ENCODE results near the gene ASPG. TPM values are rescaled to one million over a fixed set of nuclear protein-coding genes. Genes with fewer than 3 reads are reported as not detected.
A peak's percentile ranks its signal among the peaks of the same experiment; 100 is the strongest.

Gene ASPG
- total and polyA plus RNA-seq, 4 donors = 0.50 to 1.6 (median 1.1) TPM

DNA sequence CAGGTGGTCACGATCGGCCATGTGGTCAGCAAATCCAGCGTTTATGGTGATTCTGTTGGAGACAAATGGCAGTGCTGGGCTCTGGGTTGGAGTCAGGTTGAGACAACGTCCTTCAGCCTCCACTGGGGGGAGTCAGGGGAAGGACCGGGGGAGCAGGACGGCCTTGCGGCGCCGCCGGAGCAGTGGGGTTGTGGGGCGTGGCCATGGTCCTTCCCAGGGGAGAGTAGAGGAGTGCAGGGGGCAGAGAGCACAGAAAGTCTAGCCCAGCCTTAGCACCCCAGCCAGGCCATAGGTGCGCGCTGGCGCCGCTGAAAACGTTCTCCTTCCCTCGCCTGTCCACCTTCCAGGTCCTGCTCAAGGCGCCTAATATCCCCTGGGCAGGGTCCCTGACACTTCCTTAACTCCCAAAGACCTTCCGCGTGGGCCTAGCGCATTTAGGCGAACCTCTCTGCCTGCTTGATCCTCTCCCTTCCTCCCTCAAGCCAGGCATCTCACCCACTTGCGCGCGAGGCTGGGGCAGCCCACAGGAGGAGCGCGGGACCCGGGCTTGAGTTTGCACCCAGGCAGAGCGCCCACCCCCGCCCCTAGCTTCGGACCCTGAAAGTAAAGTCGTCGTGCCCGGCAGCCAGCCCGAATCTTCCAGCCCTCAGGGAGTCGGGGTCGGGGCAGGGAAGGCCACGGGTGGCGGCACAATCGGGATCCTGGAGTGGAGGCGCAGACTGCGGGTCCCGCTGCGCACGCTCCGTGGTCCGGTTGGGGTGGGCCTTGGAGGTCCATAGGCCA, 49.8 kb downstream of the ASPG start:
- H3K27ac ChIP-seq (ENCODE audit: low read depth, low read length) = no peak overlapping the region
- H3K27me3 ChIP-seq (ENCODE audit: control insufficient read depth, insufficient read depth, low read length) = peaks cover 54% of the 10 kb centered on the region
- 5% methylated on average over 47 of the region's 47 CpGs for WGBS (ENCODE audit: insufficient coverage)
- H3K9me3 ChIP-seq (ENCODE audit: control insufficient read depth, insufficient read depth, low read length) = no peaks in the 10 kb centered on the region
- DNase-seq (ENCODE audit: low read depth in 4 of 6, low spot score in 6 of 6) = peak in 2 of 6 donors; percentile 63 to 76
- H3K4me1 ChIP-seq (ENCODE audit: control insufficient read depth, insufficient read depth, low read length) = peaks cover 58% of the 10 kb centered on the region
- H3K36me3 ChIP-seq (ENCODE audit: control insufficient read depth, insufficient read depth, low read length) = peaks cover under 1% of the 10 kb centered on the region
- no peak overlapping the region for H3K4me3 ChIP-seq (ENCODE audit: low read depth, low read length)

DNA sequence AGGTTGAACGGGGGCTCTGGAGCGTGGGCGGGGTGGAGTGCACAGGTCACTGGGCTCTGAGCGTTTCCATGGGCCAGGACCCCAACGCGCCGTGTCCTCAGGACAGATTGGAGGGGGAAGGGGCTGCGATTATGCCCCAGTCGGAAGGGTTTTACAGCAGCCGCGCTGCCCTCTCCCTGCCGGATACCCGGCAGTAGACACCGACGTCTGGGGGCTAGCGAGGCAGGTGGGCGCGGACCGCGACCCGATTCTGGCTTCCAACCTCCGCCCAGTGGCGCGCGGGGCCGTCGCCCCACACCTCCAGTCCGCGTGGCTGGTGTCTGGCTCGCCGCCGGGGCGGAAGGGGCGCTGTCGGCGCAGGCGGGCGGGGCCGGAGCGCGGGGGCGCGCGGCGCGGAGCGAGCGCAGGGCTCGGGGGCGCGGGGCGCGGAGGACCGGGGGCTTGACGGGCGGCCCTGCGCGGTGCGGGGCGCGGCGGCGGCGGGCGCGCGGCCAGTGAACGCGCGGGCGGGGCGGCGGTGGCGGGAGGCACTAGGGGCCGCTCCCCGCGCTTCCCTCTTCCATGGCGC, 50.5 kb downstream of the ASPG start:
- DNase-seq (ENCODE audit: low read depth in 4 of 6, low spot score in 6 of 6) = peak in 2 of 6 donors; percentile 65 to 70
- no peaks in the 10 kb centered on the region for H3K9me3 ChIP-seq (ENCODE audit: control insufficient read depth, insufficient read depth, low read length)
- peaks cover 2% of the 10 kb centered on the region for H3K36me3 ChIP-seq (ENCODE audit: control insufficient read depth, insufficient read depth, low read length)
- no peak overlapping the region for H3K27ac ChIP-seq (ENCODE audit: low read depth, low read length)
- H3K4me1 ChIP-seq (ENCODE audit: control insufficient read depth, insufficient read depth, low read length) = peaks cover 60% of the 10 kb centered on the region
- WGBS (ENCODE audit: insufficient coverage) = under 1% methylated on average over 78 of the region's 78 CpGs
- H3K4me3 ChIP-seq (ENCODE audit: low read depth, low read length) = no peak overlapping the region
- H3K27me3 ChIP-seq (ENCODE audit: control insufficient read depth, insufficient read depth, low read length) = peaks cover 59% of the 10 kb centered on the region

DNA sequence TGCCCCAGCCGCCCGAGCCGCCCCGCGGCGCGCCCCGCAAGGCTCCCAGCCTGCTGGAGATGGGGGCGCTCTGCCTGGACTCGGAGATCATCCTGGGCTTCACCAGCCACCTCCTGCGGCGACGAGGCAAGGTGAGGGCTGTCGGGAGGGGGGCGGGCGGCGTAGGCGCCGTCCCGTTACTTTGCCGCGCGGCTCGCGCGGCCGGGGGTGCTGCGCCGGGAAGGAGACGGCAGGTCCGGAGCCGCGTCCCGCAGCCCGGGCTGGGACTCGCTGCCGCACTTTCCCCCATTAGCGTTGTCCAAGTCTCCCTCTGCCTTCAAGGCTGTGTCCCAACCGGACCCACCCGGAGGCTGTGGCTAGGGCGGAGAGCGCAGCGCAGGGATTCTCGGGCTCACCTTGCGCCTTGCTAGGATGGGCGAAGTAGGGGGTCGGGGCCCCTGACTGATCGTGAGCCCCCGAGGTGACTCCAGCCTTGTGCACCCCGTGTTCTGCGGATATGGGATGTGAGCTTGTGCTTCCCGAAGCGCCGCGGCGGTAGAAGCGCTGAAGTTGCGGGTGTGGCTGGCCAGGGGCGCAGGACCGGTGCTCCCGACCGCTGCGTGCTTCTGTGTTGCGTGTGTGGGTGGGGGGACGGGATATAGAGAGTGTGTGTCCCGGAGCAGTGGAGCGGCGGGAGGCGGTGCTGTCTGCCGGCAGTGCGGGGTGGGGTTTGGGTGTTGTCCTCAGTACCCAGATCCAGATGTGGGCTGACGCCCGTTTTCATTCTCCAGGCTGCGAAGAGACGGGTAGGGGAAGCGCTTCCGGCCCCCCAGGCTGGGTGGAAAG, 51.2 kb downstream of the ASPG start:
- WGBS (ENCODE audit: insufficient coverage) = 2% methylated on average over 76 of the region's 77 CpGs
- DNase-seq (ENCODE audit: low read depth in 4 of 6, low spot score in 6 of 6) = peak in 1 of 6 donors; percentile 24
- H3K27ac ChIP-seq (ENCODE audit: low read depth, low read length) = no peak overlapping the region
- H3K36me3 ChIP-seq (ENCODE audit: control insufficient read depth, insufficient read depth, low read length) = peaks cover 2% of the 10 kb centered on the region
- peaks cover 60% of the 10 kb centered on the region for H3K27me3 ChIP-seq (ENCODE audit: control insufficient read depth, insufficient read depth, low read length)
- H3K4me3 ChIP-seq (ENCODE audit: low read depth, low read length) = peak overlapping the region; percentile 7
- H3K9me3 ChIP-seq (ENCODE audit: control insufficient read depth, insufficient read depth, low read length) = no peaks in the 10 kb centered on the region
- peaks cover 56% of the 10 kb centered on the region for H3K4me1 ChIP-seq (ENCODE audit: control insufficient read depth, insufficient read depth, low read length)

DNA sequence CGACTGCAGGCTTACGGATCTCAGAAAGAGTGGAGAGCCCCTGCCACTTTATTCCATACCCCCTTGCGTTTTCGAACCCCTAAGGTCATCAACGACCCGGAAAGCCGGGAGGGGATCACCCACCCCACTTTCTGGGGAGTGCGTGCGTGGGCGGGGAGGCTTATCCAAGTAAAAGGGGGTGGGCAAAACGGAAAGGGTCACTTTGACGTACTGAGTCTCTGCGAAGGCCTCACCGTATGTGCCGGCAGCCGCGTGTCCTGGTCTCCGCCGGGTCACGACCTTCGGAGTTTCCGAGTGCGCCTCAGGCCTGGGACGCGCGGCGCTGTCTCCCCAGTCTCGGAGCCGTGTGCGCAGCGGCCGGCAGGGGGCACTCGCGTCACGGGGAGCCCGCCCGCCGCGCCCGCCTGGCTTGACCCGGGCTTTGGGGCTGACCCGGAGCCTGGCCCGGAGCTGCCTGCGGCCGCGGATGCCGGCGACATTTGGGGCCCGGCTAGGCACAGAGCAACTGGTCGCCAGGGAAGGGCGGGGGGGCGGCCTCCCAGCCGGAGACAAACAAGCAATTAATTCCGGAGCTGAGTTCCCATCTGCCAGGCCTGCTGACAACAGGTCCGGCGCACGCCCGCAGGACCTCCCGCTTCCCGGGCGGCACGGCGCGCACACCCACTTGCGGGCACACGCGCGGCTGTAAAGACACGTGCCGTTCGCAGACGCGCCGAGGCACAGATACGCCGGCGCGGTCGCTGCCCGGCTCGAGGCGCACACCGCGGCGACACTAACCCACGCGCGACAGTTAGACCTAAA, 52.0 kb downstream of the ASPG start:
- Histone ChIP-seq H3K36me3 (ENCODE audit: control insufficient read depth, insufficient read depth, low read length) (peaks cover 7% of the 10 kb centered on the region), H3K4me1 (ENCODE audit: control insufficient read depth, insufficient read depth, low read length) (peaks cover 56% of the 10 kb centered on the region), H3K4me3 (ENCODE audit: low read depth, low read length) (peak overlapping the region; percentile 36), H3K9me3 (ENCODE audit: control insufficient read depth, insufficient read depth, low read length) (no peaks in the 10 kb centered on the region), H3K27ac (ENCODE audit: low read depth, low read length) (no peak overlapping the region), H3K27me3 (ENCODE audit: control insufficient read depth, insufficient read depth, low read length) (peaks cover 64% of the 10 kb centered on the region)
- under 1% methylated on average over 83 of the region's 88 CpGs for WGBS (ENCODE audit: insufficient coverage)
- DNase-seq (ENCODE audit: low read depth in 4 of 6, low spot score in 6 of 6) = peak in 2 of 6 donors; percentile 69 to 80

- DNase-seq (ENCODE audit: low read depth in 4 of 6, low spot score in 6 of 6) = peak in 2 of 6 donors; percentile 62 to 88
- under 1% methylated on average over 77 of the region's 77 CpGs for WGBS (ENCODE audit: insufficient coverage)
- peaks cover 64% of the 10 kb centered on the region for H3K27me3 ChIP-seq (ENCODE audit: control insufficient read depth, insufficient read depth, low read length)
- H3K4me3 ChIP-seq (ENCODE audit: low read depth, low read length) = peak within 1 kb of the TSS; percentile 38
- no peaks in the 10 kb centered on the region for H3K9me3 ChIP-seq (ENCODE audit: control insufficient read depth, insufficient read depth, low read length)
- H3K4me1 ChIP-seq (ENCODE audit: control insufficient read depth, insufficient read depth, low read length) = peaks cover 59% of the 10 kb centered on the region
- peaks cover 7% of the 10 kb centered on the region for H3K36me3 ChIP-seq (ENCODE audit: control insufficient read depth, insufficient read depth, low read length)
- no peak within 1 kb of the TSS for H3K27ac ChIP-seq (ENCODE audit: low read depth, low read length)
Measured at GRCh38 chr14:104138098-104138717, 52.7 kb downstream of the ASPG start, which contains the start of gene KIF26A. KIF26A (plus strand) TSS chr14:104138587; CDS start chr14:104138723, 136 bp downstream.

DNA sequence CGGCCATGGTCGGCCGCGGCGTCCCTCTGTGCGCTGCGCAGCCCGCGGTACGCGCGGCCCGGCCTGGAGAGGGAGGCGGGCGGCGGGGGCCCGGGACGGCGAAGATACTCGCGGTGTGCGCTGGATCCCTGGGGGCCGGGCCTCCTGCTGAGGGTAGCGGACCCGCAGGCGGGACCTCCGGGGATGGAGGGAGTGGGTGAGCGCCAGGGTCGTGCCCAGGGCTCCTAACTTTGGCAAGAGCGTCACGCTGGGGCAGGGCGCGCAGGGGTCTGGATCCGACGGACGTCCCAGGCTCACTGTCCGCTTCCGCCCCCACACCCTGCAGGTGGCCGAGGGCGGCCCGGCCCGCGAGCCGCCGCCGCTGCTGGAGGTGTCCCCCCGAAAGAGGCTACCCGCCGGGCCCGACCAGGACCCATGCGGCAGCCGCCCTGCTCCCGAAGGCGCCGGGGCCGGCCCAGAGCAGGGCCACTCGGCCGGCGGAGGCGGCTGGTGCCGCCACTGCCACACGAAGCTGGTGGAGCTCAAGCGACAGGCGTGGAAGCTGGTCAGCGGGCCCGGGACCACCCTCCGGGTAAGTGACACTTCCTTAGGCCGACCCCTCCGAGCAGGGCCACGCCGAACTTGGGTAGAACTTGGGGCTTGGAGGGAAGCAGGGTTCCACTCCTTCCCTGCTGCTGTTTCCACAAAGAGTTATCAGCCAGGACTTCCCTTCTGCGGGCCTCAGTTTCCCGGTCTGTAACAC, 53.4 kb downstream of the ASPG start:
- under 1% methylated on average over 73 of the region's 73 CpGs for WGBS (ENCODE audit: insufficient coverage)
- peaks cover 60% of the 10 kb centered on the region for H3K27me3 ChIP-seq (ENCODE audit: control insufficient read depth, insufficient read depth, low read length)
- peaks cover 12% of the 10 kb centered on the region for H3K36me3 ChIP-seq (ENCODE audit: control insufficient read depth, insufficient read depth, low read length)
- H3K9me3 ChIP-seq (ENCODE audit: control insufficient read depth, insufficient read depth, low read length) = no peaks in the 10 kb centered on the region
- H3K27ac ChIP-seq (ENCODE audit: low read depth, low read length) = no peak overlapping the region
- no peak for DNase-seq (ENCODE audit: low read depth in 4 of 6, low spot score in 6 of 6)
- H3K4me3 ChIP-seq (ENCODE audit: low read depth, low read length) = peak overlapping the region; percentile 38
- peaks cover 65% of the 10 kb centered on the region for H3K4me1 ChIP-seq (ENCODE audit: control insufficient read depth, insufficient read depth, low read length)

DNA sequence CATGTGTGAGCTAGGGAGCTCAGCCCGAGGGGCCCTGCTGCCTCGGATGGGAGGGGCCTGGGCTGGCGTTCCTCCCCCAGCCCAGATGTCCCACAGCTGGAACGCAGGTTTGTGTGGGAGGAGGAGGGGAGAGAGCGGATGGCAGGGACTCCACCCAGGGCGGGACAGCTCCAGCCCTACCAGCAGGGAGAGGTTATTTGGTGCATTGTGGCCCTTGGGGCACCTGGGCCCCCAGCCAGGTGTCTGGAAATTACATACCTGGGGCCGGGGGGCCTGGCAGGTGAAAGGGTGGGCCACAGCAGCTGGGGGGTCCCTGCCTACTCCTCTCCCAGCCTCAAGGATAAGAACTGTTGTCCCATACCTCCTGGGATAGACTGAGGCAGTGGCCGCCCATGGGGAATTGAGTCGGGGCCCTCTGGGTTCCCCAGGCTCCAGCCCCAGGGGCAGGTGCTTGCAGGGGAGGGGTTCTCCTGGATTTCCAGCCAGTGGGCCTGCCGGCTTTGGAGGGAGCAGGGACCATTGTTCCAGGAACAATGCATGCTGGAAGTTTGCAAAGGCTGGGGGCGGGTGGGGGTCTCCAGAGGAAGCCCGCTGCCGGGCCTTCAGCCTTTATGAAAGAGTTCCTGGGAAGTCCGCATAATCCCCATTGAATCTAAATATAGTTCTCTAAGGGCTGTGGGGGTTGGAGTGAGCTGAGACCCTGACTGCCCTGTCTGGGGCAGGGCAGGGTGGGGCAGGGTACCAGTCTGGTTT, 54.1 kb downstream of the ASPG start:
- DNase-seq (ENCODE audit: low read depth in 4 of 6, low spot score in 6 of 6) = no peak
- Histone ChIP-seq H3K36me3 (ENCODE audit: control insufficient read depth, insufficient read depth, low read length) (peaks cover 12% of the 10 kb centered on the region), H3K9me3 (ENCODE audit: control insufficient read depth, insufficient read depth, low read length) (no peaks in the 10 kb centered on the region), H3K27ac (ENCODE audit: low read depth, low read length) (no peak overlapping the region), H3K4me1 (ENCODE audit: control insufficient read depth, insufficient read depth, low read length) (peaks cover 63% of the 10 kb centered on the region), H3K4me3 (ENCODE audit: low read depth, low read length) (peak overlapping the region; percentile 29), H3K27me3 (ENCODE audit: control insufficient read depth, insufficient read depth, low read length) (peaks cover 52% of the 10 kb centered on the region)
- 18% methylated on average over 10 of the region's 14 CpGs for WGBS (ENCODE audit: insufficient coverage)

DNA sequence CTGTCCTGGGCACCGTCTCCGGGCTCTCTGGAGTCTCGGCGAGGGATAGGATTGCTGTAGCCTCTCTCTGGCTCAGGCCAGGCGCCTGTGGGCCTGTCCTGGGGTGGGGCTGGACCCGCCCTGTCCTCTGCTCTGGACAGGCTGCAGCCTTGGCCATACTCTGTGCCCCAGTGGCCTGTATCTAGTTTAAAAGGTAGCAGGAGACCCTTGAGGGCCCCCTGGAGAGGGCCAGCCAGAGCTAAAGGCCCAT, 54.6 kb downstream of the ASPG start:
- peaks cover 47% of the 10 kb centered on the region for H3K27me3 ChIP-seq (ENCODE audit: control insufficient read depth, insufficient read depth, low read length)
- H3K27ac ChIP-seq (ENCODE audit: low read depth, low read length) = no peak overlapping the region
- H3K4me1 ChIP-seq (ENCODE audit: control insufficient read depth, insufficient read depth, low read length) = peaks cover 59% of the 10 kb centered on the region
- H3K4me3 ChIP-seq (ENCODE audit: low read depth, low read length) = peak overlapping the region; percentile 16
- 61% methylated on average over 6 of the region's 6 CpGs for WGBS (ENCODE audit: insufficient coverage)
- H3K9me3 ChIP-seq (ENCODE audit: control insufficient read depth, insufficient read depth, low read length) = no peaks in the 10 kb centered on the region
- peaks cover 12% of the 10 kb centered on the region for H3K36me3 ChIP-seq (ENCODE audit: control insufficient read depth, insufficient read depth, low read length)
- DNase-seq (ENCODE audit: low read depth in 4 of 6, low spot score in 6 of 6) = no peak

All from spinal cord (tissue), 10 donors.